GM18858 (cell line): ENCODE data around the gene GOLM1.
A peak's percentile ranks its signal among the peaks of the same experiment; 100 is the strongest.
"Not testable (repeated sequence)": the region's sequence is repeated elsewhere in the genome, so short reads cannot be mapped to it uniquely, and the experiment has no call there.

ENCODE experiments used
- ATAC-seq: cut with Tn5 transposase; IDR thresholded peaks from one replicate; pipeline ENCODE4 v1.9.1; 2021; ENCODE audit not compliant: unreplicated experiment

The GOLM1 gene, protein sequence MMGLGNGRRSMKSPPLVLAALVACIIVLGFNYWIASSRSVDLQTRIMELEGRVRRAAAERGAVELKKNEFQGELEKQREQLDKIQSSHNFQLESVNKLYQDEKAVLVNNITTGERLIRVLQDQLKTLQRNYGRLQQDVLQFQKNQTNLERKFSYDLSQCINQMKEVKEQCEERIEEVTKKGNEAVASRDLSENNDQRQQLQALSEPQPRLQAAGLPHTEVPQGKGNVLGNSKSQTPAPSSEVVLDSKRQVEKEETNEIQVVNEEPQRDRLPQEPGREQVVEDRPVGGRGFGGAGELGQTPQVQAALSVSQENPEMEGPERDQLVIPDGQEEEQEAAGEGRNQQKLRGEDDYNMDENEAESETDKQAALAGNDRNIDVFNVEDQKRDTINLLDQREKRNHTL

DNA sequence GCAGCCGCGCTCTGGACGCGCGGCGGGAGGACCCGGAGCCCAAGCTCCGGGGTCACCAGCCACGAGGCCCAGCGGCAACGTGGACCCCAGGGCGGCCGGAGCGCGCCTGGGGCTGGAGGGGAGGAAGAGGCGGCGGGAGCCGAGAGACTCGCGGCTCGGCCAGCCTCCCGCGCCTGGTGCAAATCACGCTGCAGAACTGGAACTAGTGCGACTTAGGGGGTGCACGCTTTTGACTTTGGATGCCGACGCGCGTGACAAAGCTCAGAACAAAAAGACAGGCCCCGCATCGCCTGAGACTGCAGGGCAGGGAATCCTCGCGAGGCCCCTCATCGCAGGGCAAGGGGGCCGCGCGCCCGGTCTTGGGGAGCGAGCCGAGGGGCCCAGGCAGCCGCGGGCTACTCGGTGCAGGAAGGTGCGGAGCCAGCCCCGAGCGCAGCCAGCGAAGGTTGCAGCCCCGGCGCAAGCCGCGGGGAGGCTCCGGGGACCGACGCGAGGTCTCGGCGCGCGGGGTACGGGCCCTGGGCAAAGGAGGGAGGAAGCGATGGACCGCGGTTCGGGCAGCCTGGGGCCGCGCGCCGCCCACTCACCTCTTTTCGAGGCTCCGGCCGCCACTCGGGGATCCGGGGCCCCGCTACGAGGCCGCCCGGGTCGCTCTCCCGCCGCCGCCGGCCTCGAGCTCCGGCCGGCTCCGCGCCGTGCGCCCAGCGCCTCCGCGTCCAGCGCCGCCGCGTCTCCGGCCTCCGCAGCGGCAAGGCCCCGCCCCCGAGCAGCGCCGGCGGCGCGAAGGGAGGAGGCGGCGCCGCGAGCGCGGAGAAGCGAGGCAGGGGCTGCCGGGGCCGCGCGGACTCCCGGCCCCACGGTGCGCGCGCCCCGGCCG lies at the start of gene GOLM1:
GOLM1 (minus strand) TSS at position 735 of the 877 bp plus-strand sequence. CDS start 20,238 bp downstream, outside the sequence.
- peak; percentile 57 for ATAC-seq

DNA sequence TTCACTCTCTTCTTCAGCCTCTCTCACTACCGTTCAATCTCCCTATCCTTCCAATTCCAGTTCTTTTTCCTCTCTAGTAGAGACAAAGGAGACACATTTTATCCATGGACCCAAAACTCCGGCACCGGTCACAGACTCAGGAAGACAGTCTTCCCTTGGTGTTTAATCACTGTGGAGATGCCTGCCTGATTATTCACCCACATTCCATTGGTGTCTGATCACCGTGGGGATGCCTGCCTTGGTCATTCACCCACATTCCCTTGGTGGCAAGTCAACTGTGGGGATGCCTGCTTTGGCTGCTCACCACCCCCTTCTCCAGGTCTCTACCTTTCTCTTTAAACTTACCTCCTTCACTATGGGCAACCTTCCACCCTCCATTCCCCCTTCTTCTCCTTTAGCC lies 47.3 kb upstream of the GOLM1 start:
- not testable (repeated sequence) for ATAC-seq

DNA sequence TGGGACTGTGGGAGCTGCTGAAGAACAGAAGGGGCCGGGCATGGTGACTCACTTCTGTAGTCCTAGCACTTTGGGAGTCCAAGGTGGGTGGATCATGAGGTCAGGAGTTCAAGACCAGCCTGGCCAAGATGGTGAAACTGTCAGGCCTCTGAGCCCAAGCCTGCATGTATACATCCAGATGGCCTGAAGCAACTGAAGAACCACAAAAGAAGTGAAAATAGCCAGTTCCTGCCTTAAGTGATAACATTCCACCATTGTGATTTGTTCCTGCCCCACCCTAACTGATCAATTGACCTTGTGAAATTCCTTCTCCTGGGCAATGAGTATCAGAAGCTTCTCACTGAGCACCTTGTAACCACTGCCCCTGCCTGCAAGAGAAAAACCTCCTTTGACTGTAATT lies 46.6 kb upstream of the GOLM1 start:
- not testable (repeated sequence) for ATAC-seq

DNA sequence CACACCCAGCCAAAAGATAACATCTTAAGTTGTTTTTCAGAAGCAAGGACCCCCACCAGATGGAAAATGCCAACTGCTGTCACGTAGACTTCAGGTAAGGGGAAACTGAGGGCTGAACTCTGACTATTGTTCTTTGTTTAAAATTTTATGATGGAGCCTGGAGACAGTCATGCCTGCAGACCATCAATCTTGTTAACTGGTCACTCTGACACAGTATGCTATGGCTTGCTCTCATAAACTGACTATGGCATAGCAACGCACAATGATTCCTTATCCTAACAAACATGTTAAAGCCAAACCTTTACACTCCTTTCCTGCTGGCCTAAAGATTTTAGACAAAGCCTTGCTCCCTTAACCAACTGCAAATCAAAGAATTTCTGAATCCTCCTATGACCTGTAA lies 43.6 kb upstream of the GOLM1 start:
- no peak for ATAC-seq

DNA sequence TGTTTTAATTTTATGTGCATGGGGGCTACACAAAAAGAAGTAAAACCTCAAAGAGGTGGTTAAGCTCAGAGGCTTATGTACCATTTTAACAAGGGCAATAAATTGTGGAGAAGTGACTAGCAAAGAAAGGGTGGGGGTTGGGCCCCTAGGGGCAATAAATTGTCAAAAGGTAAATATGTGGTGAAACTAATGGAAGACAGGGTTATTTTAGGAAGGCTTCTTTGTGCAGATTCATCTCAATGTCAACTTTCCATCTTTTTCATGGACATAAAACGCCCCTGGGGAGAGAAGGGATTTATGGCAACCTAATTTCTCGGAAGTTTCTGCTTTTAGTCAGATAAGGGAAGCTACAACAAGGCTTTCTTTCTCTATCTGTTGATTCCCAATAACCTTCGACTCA lies 42.5 kb upstream of the GOLM1 start:
- no peak for ATAC-seq

DNA sequence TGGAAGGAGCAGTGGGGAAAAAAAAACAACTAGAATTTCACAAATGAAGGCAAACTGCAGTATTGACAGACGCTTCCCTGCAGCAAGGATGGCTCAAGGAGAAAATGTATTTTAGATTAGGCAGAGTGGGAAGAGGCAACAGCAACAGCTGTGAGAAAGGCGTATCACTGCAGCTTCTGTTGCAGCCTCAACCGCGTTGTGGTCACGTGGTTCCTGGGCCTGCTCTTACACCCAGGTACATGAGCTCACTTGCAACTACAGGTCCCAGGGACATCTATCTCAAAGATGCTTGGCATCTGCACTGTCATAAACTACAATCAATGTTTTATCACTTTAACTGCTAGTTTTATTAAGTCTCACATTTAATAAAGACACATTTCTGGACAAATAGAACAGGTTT lies 36.0 kb upstream of the GOLM1 start:
- ATAC-seq, result no peak

DNA sequence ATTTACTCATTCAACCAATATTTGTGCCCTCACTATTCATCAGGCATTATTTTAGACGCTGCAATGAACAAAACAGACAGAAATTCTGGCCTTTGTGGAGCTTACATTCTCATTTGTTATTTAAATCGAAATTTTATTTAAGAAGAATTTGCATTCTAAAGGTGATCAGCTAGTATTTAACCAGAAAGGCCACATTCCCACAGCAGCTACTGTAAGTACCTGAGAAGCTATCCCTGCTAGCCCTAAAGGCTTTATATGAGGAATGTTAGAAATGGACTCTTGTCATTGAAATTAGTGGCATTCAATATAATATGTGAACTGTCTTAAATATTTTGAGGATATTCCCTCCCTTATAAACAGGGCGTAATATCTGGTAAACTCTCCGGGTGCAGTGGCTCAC lies 35.0 kb upstream of the GOLM1 start:
- ATAC-seq, result no peak

DNA sequence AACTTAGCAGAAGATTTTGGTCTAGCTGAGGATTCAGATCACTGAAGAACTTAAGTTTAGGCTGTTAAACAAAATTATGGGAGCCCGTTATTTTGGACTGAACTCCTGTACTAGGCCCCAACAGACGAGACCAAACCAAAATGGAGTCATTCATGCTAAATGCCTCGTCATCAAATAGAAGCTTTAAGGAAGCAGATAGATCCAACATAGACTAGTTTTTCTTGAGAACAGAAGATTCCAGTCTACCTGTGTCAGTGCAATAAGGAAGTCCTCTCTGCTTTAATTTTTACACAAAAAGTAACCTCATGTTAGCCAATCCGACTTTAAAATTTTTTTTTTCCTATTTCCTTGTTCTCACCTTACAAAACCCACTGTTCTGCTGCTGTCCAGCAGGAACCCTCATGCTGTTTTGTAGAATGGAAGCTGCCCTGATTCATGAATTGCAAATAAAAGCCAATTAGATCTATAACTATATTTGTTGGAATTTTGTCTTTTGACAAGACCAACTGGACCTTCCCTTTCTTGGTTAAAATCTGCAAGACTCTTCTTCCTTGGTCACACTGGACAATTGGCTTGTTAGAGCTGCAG lies 29.0 kb upstream of the GOLM1 start:
- no peak for ATAC-seq

DNA sequence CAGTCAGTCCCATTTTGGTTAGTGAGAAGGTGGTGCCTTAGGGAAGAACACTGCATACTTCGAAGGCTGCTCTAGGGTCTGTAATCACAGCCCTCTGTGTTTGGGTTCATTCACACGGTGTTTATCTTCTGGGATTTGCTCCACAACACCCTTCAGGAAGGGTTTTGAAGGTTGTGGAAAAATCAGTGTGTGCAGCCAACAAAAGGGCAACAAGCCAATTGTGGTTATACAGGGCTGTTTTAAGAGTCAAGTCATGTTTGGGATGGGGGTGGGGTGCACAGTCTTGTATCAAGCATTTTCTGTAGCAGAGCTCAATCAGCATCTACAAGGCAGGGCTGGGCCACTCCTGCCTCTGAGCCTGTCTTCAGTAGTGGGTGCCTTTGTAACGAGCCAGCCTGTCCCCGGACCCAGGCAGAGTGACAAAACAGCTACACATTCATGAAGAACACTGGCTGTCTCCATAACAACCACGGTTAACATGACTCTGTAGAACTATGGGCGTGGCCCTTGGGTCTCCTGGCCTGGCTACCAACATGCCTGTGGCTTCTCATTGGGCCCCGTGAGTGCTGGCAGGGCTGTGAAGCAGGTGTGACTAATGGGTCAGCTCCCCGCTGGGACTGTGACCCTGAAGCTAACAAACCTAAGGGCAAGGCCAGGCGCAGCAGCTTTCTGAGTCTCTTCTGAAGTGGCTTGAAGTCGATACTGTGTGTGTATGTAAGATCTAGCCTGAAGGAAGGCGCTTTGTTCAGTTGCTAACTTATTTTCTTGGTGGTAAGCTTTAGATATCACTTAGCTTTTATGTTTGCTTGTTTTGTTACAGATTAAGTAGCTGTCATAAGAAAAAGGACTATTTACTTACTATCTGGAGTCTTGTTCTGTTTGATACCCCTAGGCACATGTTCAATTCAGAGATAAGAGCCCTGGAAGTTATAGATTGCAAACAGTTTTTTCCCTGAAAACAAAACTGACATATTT lies 27.9 kb upstream of the GOLM1 start:
- ATAC-seq, result no peak

DNA sequence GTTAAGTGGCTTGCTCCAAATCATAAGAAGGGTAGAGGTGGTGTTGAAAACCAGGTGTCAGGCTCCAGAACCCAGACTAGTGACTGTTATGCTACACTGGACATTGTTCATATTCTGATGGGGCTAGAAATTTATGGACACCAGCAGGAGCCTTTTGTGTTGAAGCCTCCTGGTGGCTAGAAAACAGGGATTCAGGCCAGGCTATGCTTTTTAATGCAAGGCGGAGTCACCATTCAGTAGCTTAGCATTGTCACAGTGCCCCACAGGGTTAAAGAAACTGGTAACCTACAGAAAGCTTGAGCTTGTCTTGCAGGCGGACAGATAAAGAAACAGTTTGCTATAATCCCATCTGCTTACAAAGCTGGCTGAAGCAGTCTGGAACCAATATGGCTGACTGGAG lies 23.0 kb upstream of the GOLM1 start:
- no peak for ATAC-seq

DNA sequence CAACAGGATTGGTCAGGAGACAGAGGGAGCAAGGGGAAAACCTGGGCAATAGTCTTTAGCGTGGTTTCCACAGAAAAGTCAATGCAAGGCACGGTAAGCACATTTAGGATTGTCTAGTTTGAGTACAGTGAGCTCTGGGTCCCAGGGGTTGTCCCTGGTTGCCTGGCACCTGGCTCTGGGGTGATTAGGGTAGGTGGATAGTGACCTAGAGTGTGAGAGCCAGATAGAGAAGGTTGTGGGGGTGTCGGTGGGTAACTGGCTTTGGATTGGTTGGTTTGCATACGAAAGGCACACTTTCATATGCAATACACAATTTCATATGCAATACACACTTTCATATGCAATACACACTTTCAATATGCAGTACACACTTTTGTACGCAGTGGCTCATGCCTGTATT lies 20.1 kb upstream of the GOLM1 start:
- no peak for ATAC-seq

DNA sequence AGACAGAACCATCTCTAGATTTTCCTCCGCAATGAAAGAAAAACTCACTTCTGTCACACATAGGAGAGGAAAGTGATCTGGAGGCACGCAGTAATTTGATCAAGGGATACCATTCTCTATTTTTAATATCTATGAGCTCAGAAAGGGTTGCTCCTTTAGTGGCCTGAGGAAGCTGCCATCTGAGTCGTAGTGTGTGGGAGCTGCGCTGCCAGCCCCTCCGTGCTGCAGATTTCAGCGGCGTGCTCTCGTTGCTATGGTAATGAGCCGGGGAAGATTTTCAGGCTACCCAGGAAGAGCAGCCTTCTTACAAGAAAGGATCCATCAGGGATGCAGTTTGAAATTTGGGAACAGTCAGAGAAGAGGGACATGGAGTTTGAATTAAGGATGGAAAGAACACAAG lies 17.1 kb upstream of the GOLM1 start:
- no peak for ATAC-seq

DNA sequence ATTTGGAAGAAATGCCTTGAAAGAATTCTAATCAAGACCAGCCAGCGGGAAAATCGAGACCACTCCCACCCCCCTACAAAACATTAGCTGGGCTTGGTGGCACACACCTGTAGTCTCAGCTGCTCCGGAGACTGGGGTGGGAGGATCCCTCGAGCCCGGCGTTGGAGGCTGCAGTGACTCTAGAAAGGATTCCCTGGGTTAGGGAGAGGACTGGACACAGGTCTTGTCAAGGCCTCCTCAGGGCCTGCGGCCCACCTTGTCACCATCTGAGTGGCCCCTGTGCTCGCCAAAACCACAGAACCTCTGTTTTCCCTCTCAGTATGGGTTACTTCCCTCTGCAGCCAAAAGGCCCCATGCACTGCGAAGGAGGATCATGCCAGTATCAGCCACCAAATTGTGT lies 16.5 kb upstream of the GOLM1 start:
- no peak for ATAC-seq

DNA sequence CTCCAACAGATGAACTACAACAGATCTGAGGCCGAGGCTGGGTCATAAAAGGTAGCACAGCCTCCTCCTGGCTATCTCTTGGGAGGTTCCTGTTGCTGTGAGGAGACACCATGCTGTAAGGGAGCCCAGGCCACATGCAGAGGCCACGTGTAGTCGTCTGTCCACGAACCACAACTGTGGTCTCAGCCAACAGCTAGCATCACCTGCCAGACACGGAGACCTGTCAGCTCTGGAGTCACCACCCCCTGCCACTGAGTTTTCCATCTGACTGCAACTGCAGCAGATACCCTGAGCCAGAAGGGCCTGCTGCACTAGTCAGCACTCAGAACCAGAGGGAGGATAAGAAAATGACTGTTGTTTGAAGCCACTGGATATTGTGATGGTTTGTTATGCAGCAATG lies 12.7 kb upstream of the GOLM1 start:
- no peak for ATAC-seq

DNA sequence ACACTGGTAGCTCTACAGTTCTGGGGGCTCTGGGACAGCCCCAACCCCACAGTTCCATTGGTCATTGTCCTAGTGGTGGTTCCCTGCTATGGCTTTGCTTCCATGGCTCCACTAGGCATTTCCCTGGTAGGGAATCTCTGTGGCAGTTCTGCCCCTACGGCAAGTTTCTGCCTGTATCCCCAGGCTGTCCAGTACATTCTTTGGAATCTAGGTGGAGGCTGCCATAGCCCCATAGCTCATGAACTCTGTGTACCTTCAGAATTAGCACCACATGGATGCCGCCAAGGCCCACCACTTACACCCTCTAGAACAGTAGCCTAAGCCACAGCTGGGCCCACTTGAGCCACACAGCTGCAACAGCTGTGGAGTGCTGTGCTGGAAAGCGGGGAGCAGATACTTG lies 3.3 kb upstream of the GOLM1 start:
- ATAC-seq, result no peak

DNA sequence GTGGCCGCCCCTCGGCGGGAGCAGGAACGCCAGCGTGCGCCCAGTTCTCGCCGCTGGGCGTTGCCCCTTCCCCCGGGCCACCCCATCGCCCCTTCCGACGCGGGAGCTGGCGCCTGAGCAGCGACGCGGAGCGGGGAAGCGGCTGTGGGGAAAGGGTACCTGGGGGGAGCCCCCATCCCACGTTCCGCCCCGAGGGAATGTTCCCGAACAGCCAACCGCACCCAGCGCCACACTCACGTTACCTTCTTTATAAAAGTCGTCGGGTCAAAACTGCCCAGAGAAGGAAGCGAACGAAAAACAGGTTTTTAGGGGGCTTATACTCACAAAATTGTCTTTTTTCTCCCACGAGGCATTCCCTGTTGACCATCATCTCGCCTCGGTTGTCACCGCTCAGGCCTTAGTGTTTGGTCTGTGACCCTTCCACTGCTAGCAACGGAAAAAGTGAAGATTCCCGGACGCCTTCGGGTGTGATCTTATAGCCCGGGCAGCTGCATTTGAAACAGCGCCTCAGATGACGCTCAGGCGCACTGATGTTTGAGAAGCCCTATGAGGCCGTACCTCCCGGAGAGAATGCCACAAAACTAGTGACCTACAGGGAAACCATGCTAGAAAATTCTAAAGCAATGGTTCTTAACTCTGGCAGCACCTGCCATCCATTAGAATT lies 475 bp upstream of the GOLM1 start:
- no peak for ATAC-seq

DNA sequence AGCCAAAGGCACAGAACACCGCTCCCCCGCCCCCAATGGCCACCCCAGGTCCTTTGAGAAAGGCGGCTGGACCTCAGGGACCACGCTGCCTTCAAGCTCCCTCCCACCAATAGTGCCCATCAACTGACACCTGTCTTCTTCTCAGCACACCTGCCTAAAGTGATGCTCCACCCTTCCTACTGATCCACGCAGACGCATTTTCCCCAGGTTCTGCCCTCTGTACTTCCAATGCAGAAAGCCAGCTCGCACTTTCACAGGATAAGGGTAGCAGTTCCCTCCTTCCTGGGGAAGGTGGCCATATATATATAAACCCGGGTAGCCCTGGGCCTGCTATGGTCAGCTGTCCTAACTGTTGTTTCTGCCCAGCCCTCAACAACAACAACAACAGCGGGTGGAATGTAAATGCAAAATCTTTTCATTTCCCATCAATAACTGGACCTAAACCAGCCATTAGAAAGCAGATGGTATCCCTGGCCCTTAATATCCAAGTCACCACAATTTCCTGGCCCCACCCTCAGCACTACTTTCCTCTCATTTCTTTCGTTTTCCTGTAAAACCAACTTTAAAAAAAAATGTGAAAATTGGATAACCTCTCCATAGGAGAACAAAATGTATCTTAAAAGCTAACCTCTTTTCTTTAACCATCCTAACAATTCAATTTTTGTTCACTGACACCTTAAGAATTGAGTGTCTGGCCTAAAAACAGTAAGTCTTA lies 1.7 kb downstream of the GOLM1 start:
- ATAC-seq, result no peak

DNA sequence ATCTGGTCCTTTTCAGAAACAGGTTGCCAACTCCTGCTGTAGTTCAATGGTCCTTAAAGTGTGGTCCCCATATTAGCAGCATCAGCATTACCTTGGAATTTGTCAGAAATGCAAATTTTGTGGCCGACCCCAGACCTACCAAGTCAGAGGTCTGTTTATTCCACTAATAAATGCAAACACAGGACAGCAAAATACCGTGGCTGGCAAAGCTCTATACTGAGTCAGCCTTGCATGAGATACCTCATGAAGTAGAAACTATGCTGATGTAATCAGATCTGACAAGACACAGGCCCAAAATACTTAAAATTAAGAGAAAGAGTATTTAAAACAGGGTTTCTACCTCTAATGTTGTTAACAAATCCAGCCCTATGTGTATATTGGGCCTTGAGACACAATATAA lies 3.0 kb downstream of the GOLM1 start:
- ATAC-seq, result no peak

DNA sequence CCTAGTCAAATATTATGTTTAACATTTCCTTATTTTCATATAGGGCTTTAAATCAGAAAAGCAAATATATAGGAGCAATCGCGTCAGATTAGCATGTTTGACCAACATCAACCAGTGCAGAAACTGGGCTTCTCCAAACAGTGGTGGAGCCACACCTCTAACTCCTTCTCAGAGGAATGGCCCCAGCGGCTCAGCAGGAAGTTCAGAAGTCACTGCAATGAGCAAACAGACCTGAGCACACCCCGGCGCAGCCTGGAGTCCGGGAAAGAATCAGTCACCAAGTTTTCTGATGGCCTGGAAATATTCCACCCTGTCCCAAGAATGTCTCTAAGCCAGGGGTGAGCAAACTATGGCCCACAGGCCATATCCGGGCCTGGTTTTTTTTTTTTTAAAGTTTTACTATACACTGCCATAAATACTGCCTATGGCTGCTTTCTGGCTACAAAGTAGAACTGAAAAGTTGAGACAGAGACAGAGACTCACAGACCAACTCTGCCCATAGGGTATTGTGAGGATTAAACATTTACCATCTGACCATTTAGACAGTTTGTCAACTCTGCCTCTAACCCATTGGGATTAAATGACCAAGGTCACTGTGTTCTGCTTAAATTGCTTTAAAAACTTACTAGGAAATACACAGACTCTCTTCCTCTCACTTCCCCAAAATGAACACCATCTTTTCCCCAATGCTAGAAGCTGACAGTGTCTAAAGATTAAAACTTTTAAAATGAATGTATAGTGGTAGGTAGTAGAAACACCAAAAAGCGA lies 5.4 kb downstream of the GOLM1 start:
- ATAC-seq, result no peak
